GM10847 (cell line): ENCODE results near the gene TRIM71.

Experiments used
- POLR2A ChIP-seq: IDR thresholded peaks from 2 replicates; pipeline ENCODE4 v1.6.1; 2011; ENCODE audit not compliant: insufficient read length; ENCODE audit errors: extremely low read depth

Gene TRIM71

DNA sequence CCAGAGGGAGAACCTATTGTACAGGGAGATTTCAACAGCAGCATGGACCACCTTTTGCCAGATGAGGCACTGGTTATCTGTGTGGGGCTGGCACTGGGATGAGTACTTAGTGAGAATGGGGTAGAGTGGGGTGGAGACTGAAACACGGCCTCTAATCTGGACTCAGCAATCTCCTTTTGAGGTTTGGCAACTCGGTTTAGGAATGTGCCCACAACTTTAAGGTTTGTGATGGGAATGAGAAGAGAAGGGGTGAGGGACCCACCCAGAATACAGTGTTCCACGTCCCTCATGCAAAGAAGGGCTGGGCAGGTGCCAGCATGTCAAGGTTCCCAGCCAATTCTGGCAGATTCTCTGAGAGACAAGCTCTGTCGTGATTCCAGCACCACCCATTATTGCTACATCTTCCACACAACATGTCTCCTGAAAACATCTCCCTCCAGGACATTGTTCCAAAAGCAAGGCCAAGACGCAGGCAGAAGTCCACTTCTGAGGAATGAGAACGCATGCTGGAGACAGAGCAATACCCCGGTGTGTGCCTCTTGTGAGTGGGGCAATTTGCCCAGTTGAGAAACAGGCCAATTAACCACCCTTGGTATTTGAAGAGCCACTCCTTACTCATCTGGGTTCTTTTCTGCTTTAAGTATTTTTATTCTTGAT, 96.1 kb downstream of the TRIM71 start:
- no peak for TF ChIP-seq POLR2A

DNA sequence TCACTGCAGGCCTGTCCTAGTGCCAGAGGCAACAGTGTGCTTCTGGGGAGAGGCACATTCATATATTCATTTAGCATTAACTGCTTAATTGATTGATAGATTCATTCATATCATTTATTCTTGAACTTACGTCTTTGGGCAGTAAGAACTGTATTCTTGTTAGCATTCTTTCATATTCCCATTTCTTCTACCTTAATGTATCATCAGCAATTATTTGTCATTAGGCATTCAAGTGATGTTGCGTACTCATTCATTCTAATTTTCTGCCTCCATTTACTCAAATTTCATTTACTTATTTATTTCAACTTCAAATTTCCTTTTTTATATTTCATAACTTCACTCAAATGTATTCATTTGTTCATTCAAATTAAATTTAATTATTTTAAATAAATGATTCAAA, 102.1 kb downstream of the TRIM71 start:
- no peak for TF ChIP-seq POLR2A

DNA sequence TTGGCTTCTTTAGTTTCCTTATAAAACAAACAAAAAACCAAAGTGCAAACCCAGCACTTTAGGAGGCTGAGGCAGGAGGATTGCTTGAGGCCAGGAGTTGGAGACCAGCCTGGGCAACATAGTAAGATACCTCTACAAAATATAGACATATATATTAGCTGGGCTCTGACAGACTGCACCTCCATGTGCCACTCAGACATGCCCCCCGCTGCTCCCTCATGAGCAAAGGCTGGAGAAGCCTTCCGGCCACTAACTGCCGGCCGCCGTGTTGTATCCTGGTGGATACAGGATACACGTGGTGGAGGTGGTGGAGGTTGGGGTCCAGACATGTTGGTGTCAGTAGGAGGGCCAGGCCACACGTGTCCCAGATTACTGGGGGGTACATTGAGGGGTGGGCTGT, 104.3 kb downstream of the TRIM71 start:
- TF ChIP-seq POLR2A = no peak

DNA sequence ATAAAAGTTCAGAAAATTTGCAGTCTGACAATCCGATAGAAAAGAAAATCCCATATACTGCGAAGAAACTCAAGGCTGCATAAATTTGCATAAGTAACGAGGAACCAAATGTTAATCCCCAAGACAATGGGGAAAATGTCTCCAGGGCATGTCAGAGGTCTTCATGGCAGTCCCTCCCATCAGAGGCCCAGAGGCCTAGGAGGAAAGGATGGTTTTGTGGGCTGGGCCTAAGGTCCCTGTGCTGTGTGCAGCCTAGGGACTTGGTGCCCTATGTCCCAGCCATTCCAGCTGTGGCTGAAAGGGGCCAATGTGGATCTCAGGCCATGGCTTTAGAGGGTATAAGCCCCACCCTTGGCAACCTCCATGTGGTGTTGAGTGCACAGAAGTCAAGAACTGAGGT, 112.4 kb downstream of the TRIM71 start:
- TF ChIP-seq POLR2A = no peak

DNA sequence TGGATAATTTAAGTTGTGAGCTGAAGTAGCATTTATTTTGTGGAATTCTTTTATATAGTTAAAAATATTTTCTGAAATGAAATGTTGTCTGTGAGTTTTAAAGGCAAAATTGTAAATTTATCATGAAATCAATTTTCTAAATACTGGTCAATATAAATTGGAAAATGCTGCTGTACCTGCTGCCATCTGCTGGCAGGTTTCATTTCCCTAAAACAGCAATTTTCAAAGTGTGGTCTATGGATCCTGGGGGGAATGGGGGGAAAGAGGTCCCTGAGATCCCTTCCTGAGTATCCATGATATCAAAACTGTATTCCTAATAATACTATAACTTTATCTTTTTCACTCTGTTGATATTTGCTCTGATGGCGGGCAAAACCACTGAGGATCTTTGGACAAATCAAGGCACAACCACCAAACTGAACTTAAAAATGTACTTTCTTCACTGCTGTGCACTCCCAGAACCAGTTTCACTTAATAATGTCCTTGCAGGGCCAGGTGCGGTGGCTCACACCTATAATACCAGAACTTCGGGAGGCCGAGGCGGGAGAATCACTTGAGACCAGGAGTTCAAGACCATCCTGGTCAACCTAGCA, 116.4 kb downstream of the TRIM71 start:
- no peak for TF ChIP-seq POLR2A

DNA sequence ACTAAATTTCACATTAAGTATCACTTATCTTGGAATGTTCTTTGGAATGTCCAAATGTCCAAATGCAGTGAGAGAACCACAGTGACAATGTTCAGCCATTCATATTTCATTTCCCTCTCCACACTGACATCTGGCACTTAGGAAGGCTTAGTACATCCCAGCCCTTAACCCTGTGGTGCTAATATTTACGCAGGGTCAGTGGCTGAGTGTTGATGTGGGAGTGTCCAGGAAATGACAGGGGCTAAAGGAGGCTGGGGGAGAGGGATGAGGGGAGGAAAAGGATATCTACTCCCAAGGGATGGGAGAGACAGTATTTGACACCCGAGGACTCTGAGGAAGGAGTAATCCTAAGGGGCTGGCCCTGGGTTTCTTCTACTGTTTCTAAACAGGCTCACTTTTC, 119.5 kb downstream of the TRIM71 start:
- no peak for TF ChIP-seq POLR2A

DNA sequence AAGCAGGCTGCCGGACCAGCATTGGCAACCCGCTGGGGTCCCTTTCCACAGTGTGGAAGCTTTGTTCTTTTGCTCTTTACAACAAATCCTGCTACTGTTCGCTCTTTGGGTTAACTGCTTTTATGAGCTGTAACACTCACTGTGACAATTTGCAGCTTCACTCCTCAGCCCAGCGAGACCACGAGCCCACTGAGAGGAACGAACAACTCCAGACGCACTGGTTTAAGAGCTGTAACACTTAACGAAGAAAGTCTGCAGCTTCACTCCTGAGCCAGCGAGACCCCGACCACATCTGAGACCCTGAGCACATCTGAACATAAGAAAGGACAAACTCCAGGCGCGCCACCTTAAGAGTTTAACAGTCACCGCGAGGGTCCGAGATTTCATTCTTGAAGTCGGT, 122.9 kb downstream of the TRIM71 start:
- no peak for TF ChIP-seq POLR2A

DNA sequence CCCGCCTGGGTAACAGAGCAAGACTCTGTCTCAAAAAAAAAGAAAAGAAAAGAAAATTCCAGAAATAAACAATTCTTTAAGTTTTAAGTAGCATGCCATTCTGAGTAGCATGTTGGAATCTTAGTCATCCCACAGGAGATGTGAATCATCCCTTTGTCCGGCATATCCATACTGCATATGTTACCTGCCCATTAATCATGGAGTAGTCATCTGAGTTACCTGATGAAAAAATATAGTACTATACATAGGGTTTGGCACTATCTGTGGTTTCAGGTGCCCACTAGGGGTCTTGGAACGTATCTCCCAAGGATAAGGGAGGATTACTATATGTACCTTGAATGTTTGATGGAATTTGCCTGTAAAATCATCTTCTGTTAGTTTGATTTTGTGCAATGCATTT, 127.3 kb downstream of the TRIM71 start:
- no peak for TF ChIP-seq POLR2A

DNA sequence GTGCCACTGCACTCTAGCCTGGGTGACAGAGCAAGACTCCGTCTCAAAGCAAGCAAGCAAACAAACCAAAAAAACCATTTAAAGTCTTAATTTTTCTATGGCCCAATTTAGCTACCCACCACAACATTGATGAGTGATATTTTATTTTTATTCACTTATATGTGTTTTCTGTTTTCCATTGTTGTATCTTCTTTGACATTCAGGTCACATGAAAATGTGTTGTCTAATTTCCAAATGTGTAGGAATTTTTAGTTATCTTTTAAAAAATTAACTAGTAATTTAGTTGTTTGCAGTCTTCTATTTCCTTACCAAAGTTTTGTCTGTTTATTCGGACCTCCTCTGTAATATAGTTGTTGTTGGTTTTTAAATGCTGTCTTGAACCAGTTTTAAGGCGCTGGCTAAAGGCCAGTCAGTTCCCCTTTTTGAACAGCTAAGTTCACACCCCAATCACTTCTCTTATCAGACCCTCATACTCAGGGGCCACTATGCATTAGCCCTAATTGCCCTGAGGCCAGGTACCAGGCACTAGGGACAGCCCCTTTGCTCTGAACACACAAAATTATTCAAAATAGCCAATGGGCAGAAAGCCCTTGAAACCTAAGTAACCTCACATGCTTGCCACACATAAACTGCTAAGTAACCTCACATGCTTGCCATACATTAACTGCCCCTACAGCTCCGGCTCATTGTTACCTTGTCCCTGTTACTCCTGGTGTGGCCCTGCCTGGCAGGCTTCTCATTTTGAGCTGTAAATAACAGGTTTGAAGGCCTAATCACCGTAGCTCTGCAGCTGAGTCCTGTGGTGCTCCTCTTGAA, 129.4 kb downstream of the TRIM71 start:
- no peak for TF ChIP-seq POLR2A
